ENCODE data around the gene EIF3I.

- TF ChIP-seq POLR2A (IDR thresholded peaks at IDR 0.05; ENCODE audit: low read depth, low read length) (no peak), TAF1 (IDR thresholded peaks at IDR 0.05; ENCODE audit: borderline replicate concordance, low read depth, low read length) (no peak)
These were observed 41.1 kb upstream of the EIF3I start for GRCh38 chr1:32181065-32181464.

All from GM12892 (cell line).